ENCODE data around the gene GCNA. TPM values are rescaled to one million over a fixed set of nuclear protein-coding genes. Genes with fewer than 3 reads are reported as not detected.

The GCNA gene
- total RNA-seq, 1 donor from 2014 or later: 0.94 TPM

DNA sequence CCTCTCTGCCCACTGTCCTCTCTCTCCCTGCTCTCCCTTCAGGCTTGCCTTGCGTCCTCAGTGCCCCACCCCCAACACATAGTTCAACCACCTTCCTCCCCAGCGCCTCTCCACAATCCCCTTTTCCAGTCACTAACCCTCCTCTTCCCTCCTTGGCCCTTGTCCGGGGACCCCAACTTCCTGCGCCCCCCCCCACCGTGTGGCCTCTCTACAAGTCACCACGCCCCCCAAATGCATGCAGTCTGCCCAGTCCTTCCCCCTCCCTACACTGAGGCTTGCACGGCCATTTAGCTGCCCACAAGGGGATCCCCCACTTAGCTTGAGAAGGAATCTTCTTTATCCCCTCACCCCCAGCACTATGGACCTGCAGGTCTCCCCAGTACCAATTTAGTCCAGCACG is 39.5 kb downstream of the GCNA start:
- Mint-ChIP-seq H3K4me1 (peaks cover 2% of the 10 kb centered on the region), H3K36me3 (peaks cover 5% of the 10 kb centered on the region), H3K4me3 (no peak overlapping the region), H3K27ac (no peak overlapping the region), H3K27me3 (ENCODE audit: low read depth) (no peaks in the 10 kb centered on the region), H3K9me3 (peaks cover 9% of the 10 kb centered on the region)
- TF ChIP-seq CTCF (IDR thresholded peaks at IDR 0.05; ENCODE audit: unreplicated experiment): no peak
- DNase-seq (ENCODE audit: low spot score in 2 of 2, unreplicated experiment in 2 of 2): no peak

DNA sequence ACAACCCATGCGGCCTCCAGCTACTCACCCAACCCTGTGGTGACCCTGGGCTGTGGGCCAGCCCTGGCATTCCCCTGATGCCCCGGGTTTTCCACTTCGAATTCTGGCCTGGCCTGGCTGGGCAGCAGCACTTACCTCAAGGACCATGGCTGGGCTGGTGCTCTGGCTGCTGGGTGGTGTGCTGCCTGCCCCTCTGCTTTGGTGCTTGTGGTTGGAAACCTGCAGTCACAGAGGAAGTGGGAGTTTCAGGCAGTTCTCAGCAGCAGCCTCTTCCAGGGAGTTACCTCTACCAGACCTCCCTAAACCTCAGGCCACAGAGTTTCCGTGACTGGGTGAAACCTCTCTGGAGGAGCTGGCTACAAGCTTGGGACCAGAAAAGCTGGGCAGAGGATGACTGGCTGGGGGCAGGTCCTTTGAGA is 40.1 kb downstream of the GCNA start, which contains the start of gene CXCR3:
CXCR3 (minus strand) TSS at position 209 of the 419 bp plus-strand sequence; CDS start at position 147, 62 bp downstream.
- H3K9me3 Mint-ChIP-seq: peaks cover 9% of the 10 kb centered on the region
- peaks cover 4% of the 10 kb centered on the region for H3K4me1 Mint-ChIP-seq
- H3K27me3 Mint-ChIP-seq (ENCODE audit: low read depth): no peaks in the 10 kb centered on the region
- no peak for TF ChIP-seq CTCF (IDR thresholded peaks at IDR 0.05; ENCODE audit: unreplicated experiment)
- no peak for DNase-seq (ENCODE audit: low spot score in 2 of 2, unreplicated experiment in 2 of 2)
- no peak within 1 kb of the TSS for H3K4me3 Mint-ChIP-seq
- peaks cover 1% of the 10 kb centered on the region for H3K36me3 Mint-ChIP-seq
- no peak within 1 kb of the TSS for H3K27ac Mint-ChIP-seq

DNA sequence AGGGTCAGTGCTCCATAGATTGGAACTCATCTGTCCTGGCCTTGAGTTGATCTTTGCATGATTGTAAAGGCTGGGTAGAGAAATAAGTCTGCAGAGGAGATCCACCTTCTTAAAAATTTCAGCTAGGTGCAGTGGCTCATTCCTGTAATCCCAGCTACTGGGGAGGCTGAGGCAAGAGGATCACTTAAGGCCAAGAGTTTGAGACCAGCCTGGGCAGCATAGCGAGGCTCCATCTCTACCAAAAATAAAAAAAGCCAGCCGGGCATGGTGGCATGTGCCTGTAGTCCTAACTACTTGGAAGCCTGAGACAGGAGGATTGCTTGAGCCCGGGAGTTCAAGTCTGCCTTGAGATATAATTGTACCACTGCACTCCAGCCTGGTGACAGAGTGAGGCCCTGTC is 40.5 kb downstream of the GCNA start:
- TF ChIP-seq CTCF (IDR thresholded peaks at IDR 0.05; ENCODE audit: unreplicated experiment): no peak

GRCh38 chrX:71619193-71619592 is 41.0 kb downstream of the GCNA start:
- Mint-ChIP-seq H3K4me3 (no peak overlapping the region), H3K36me3 (no peaks in the 10 kb centered on the region)
- TF ChIP-seq CTCF (IDR thresholded peaks at IDR 0.05; ENCODE audit: unreplicated experiment): no peak

More for the DNA sequence above, 40.5 kb downstream of the GCNA start:
- no peak overlapping the region for H3K4me3 Mint-ChIP-seq
- no peaks in the 10 kb centered on the region for H3K27me3 Mint-ChIP-seq (ENCODE audit: low read depth)
- no peak overlapping the region for H3K27ac Mint-ChIP-seq
- H3K36me3 Mint-ChIP-seq: no peaks in the 10 kb centered on the region
- no peak for DNase-seq (ENCODE audit: low spot score in 2 of 2, unreplicated experiment in 2 of 2)
- H3K4me1 Mint-ChIP-seq: peaks cover 4% of the 10 kb centered on the region
- peaks cover 9% of the 10 kb centered on the region for H3K9me3 Mint-ChIP-seq

DNA sequence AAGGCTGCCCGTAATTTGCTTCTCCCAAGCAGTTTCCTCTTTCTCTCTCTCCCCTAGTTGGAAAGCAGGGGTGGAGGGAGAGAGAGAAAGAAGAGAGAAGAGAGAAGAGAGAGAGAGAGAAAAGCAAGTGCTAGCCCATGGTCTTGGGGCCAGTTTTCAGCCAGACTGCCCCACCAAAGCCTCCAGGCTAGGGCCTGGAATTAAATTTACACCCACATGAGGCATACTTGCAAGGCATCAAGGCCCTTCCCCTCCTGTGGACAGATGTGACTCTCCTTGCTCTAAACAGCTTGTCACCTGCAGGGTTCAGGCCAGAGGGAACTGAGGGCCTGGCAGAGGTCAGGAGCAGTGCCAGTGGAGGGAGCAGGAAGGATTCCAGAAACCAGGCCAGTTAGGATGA is 41.7 kb downstream of the GCNA start:
- H3K9me3 Mint-ChIP-seq: peaks cover 9% of the 10 kb centered on the region
- no peak overlapping the region for H3K4me3 Mint-ChIP-seq
- no peak for TF ChIP-seq CTCF (IDR thresholded peaks at IDR 0.05; ENCODE audit: unreplicated experiment)
- DNase-seq (ENCODE audit: low spot score in 2 of 2, unreplicated experiment in 2 of 2): no peak
- H3K27me3 Mint-ChIP-seq (ENCODE audit: low read depth): no peaks in the 10 kb centered on the region
- H3K27ac Mint-ChIP-seq: no peak overlapping the region
- peaks cover 4% of the 10 kb centered on the region for H3K4me1 Mint-ChIP-seq
- no peaks in the 10 kb centered on the region for H3K36me3 Mint-ChIP-seq

More at GRCh38 chrX:71619193-71619592, 41.0 kb downstream of the GCNA start:
- Mint-ChIP-seq H3K4me1 (peaks cover 4% of the 10 kb centered on the region), H3K27me3 (ENCODE audit: low read depth) (no peaks in the 10 kb centered on the region), H3K27ac (no peak overlapping the region), H3K9me3 (peaks cover 9% of the 10 kb centered on the region)
- DNase-seq (ENCODE audit: low spot score in 2 of 2, unreplicated experiment in 2 of 2): no peak

DNA sequence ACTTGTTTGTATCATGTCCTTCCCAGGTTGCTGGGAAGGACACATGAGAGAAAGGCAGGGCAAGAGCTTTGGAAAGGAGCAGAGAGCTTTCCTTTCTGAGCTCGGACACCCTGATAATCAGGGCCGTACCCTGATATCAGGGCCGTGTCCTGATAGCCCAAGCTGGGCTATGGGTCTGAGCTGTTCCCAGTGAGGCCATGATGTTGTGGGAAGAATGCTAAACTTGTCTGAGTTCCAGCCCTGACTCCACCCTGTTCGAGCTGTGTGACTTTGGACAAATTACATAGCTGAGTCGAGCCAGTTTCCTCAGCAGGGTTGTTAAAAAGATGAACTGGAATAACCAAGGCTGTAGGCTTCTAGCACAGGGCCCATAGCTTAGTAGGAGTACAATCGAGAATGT is 43.4 kb downstream of the GCNA start:
- no peak for TF ChIP-seq CTCF (IDR thresholded peaks at IDR 0.05; ENCODE audit: unreplicated experiment)
- H3K9me3 Mint-ChIP-seq: peaks cover 9% of the 10 kb centered on the region
- no peak for DNase-seq (ENCODE audit: low spot score in 2 of 2, unreplicated experiment in 2 of 2)

More for the DNA sequence above, 43.4 kb downstream of the GCNA start:
- Mint-ChIP-seq H3K27me3 (ENCODE audit: low read depth) (no peaks in the 10 kb centered on the region), H3K4me3 (no peak overlapping the region), H3K27ac (no peak overlapping the region), H3K4me1 (peaks cover 4% of the 10 kb centered on the region), H3K36me3 (no peaks in the 10 kb centered on the region)

Data from mesothelial cell of epicardium (in vitro differentiated cells).